ENCODE results near the gene CEP128.

DNA sequence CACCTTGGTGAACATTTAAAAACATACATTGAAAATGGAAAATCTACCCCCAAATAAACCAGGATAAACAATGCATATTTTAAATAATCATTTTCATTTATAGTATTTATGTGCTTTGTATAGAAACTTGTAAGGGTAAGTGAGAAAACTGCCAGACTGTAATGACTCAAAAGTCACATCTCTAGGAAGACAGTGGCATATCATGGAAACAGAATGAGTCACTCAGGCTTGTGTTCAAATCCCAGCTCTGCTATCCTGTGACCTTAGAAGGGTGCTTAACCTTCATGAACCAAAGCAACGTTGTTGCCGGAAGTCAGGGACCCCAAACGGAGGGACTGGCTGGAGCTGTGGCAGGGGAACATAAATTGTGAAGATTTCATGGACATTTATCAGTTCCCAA lies 142.7 kb downstream of the CEP128 start:
- TF ChIP-seq, protein P1, sequence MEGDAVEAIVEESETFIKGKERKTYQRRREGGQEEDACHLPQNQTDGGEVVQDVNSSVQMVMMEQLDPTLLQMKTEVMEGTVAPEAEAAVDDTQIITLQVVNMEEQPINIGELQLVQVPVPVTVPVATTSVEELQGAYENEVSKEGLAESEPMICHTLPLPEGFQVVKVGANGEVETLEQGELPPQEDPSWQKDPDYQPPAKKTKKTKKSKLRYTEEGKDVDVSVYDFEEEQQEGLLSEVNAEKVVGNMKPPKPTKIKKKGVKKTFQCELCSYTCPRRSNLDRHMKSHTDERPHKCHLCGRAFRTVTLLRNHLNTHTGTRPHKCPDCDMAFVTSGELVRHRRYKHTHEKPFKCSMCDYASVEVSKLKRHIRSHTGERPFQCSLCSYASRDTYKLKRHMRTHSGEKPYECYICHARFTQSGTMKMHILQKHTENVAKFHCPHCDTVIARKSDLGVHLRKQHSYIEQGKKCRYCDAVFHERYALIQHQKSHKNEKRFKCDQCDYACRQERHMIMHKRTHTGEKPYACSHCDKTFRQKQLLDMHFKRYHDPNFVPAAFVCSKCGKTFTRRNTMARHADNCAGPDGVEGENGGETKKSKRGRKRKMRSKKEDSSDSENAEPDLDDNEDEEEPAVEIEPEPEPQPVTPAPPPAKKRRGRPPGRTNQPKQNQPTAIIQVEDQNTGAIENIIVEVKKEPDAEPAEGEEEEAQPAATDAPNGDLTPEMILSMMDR (IDR thresholded peaks at IDR 0.05): no peak
- TF ChIP-seq EP300 (IDR thresholded peaks at IDR 0.05; ENCODE audit: borderline replicate concordance in 1 of 2, low read depth in 1 of 2, low read length in 1 of 2) (no peak), GABPA (IDR thresholded peaks at IDR 0.05; ENCODE audit: low read depth) (no peak), RAD21 (IDR thresholded peaks at IDR 0.05; ENCODE audit: low read length) (no peak), SIN3A (IDR thresholded peaks at IDR 0.05; ENCODE audit: borderline replicate concordance, low read depth, low read length) (no peak)

Data from SK-N-SH (cell line).